CD14-positive monocyte (primary cell): Measurements from ENCODE around the gene MRPL27. TPM values are rescaled to one million over a fixed set of nuclear protein-coding genes. Genes with fewer than 3 reads are reported as not detected.

Experiments
- DNase-seq, 3 donors: peaks; one replicate each; pipeline ENCODE4 v3.0.0-alpha.2; 2011 to 2022
- H2AFZ ChIP-seq: 2 replicates; pipeline ENCODE4 v1.6.0; 2012; ENCODE audit warnings: mild to moderate bottlenecking, low read depth, low read length, inconsistent platforms; ENCODE audit not compliant: insufficient read depth, poor library complexity, severe bottlenecking
- H3K27ac ChIP-seq, 2 donors: 1 replicate in 1 of 2; 2 replicates in 1 of 2; pipeline ENCODE4 v1.5.1; 2012 to 2013; ENCODE audit warnings: low read length in 2 of 2, control low read depth in 1 of 2, inconsistent platforms in 1 of 2, low read depth in 1 of 2, mild to moderate bottlenecking in 1 of 2
- H3K27me3 ChIP-seq, 2 donors: one replicate each; pipeline versions ENCODE4 v1.6.0 to v1.6.1; 2011 to 2013; ENCODE audit warnings: low read length in 2 of 2; ENCODE audit not compliant: control insufficient read depth in 2 of 2, insufficient read depth in 2 of 2
- H3K36me3 ChIP-seq, 2 donors: replicated peaks in 1 of 2; 1 replicate in 1 of 2; 2 replicates in 1 of 2; pipeline versions ENCODE4 v1.5.1 to v1.6.1; 2012 to 2013; ENCODE audit warnings: low read length in 2 of 2, control low read depth in 1 of 2, inconsistent platforms in 1 of 2, mild to moderate bottlenecking in 1 of 2; ENCODE audit not compliant: insufficient read depth in 2 of 2, control insufficient read depth in 1 of 2
- H3K4me1 ChIP-seq, 2 donors: 1 replicate in 1 of 2; 2 replicates in 1 of 2; pipeline versions ENCODE4 v1.5.1 to v1.6.1; 2012 to 2013; ENCODE audit warnings: low read length in 2 of 2, control low read depth in 1 of 2, inconsistent platforms in 1 of 2, mild to moderate bottlenecking in 1 of 2, moderate library complexity in 1 of 2; ENCODE audit not compliant: insufficient read depth in 2 of 2, control insufficient read depth in 1 of 2
- H3K4me2 ChIP-seq: replicated peaks from 2 replicates; pipeline ENCODE3; 2012; ENCODE audit warnings: low read length, moderate library complexity, mild to moderate bottlenecking; ENCODE audit not compliant: poor library complexity, severe bottlenecking; ENCODE audit errors: extremely low read depth
- H3K4me3 ChIP-seq, 3 experiments: fragments of 200-600 bp in 1 of 3; sonication (generic) in 1 of 3; replicated peaks in 1 of 3; 1 replicate in 2 of 3; 2 replicates in 1 of 3; pipeline ENCODE4 v1.5.1; 2011 to 2013; ENCODE audit warnings: low read length in 3 of 3, mild to moderate bottlenecking in 3 of 3, control low read depth in 2 of 3, low read depth in 2 of 3, inconsistent platforms in 1 of 3, moderate library complexity in 1 of 3
- H3K79me2 ChIP-seq: 2 replicates; pipeline ENCODE4 v1.6.0; 2012; ENCODE audit warnings: mild to moderate bottlenecking, control low read depth, inconsistent platforms, low read length, moderate library complexity; ENCODE audit not compliant: insufficient read depth
- H3K9ac ChIP-seq: 2 replicates; pipeline ENCODE4 v1.6.0; 2017; ENCODE audit warnings: low read length, mild to moderate bottlenecking; ENCODE audit not compliant: insufficient read depth, poor library complexity, severe bottlenecking
- H3K9me3 ChIP-seq, 2 donors: replicated peaks in 1 of 2; 1 replicate in 1 of 2; 2 replicates in 1 of 2; pipeline versions ENCODE4 v1.5.1 to v1.6.1; 2012 to 2013; ENCODE audit warnings: low read length in 2 of 2, control low read depth in 1 of 2; ENCODE audit not compliant: control insufficient read depth in 1 of 2, insufficient read depth in 1 of 2
- H4K20me1 ChIP-seq: 2 replicates; pipeline ENCODE4 v1.6.0; 2012; ENCODE audit warnings: mild to moderate bottlenecking, low read length, control low read depth, moderate library complexity; ENCODE audit not compliant: insufficient read depth
- H3K27ac Mint-ChIP-seq, 7 donors: one replicate each; pipeline ENCODE4 v1.8.0; 2020; ENCODE audit warnings: mild to moderate bottlenecking in 7 of 7, mixed read lengths in 7 of 7, moderate library complexity in 6 of 7, inconsistent platforms in 2 of 7
- H3K27me3 Mint-ChIP-seq, 3 donors: one replicate each; pipeline ENCODE4 v1.8.0; 2021 to 2022; ENCODE audit warnings: low read depth in 3 of 3, mild to moderate bottlenecking in 3 of 3, mixed read lengths in 3 of 3, moderate library complexity in 3 of 3, inconsistent platforms in 1 of 3
- H3K36me3 Mint-ChIP-seq, 2 donors: one replicate each; pipeline ENCODE4 v1.8.0; 2020; ENCODE audit warnings: mixed read lengths in 2 of 2, inconsistent platforms in 1 of 2, mild to moderate bottlenecking in 1 of 2
- H3K4me1 Mint-ChIP-seq: one replicate; pipeline ENCODE4 v1.8.0; 2020; ENCODE audit warnings: mild to moderate bottlenecking, mixed read lengths
- H3K4me3 Mint-ChIP-seq, 2 donors: one replicate each; pipeline ENCODE4 v1.8.0; 2020; ENCODE audit warnings: mild to moderate bottlenecking in 2 of 2, mixed read lengths in 2 of 2, moderate library complexity in 1 of 2
- H3K9me3 Mint-ChIP-seq, 7 donors: one replicate each; pipeline ENCODE4 v1.8.0; 2020 to 2022; ENCODE audit warnings: mixed read lengths in 7 of 7, mild to moderate bottlenecking in 6 of 7, moderate library complexity in 6 of 7, inconsistent platforms in 2 of 7
- CTCF ChIP-seq: fragments of 200-600 bp; IDR thresholded peaks from one replicate; pipeline ENCODE4 v1.8.0; 2022; ENCODE audit warnings: antibody characterized with exemption, mild to moderate bottlenecking
- WGBS: methylation state at CpG from one replicate; pipeline ENCODE4 v1.1.5; 2013; ENCODE audit warnings: missing lambda C conversion rate; ENCODE audit not compliant: insufficient coverage; 5-methylcytosine and 5-hydroxymethylcytosine counted together
- intact Hi-C, 2 donors: fragments of 100-400 bp; cut with micrococcal nuclease; formaldehyde crosslinking; loops; one replicate each; pipeline versions ENCODE4 v1.15.0 to v1.15.1; 2023
- polyA plus RNA-seq, 3 donors: library from polyadenylated mRNA; depleted of rRNA in 1 of 3; unstranded in 2 of 3; stranded (reverse) in 1 of 3; fragments of 300-500 nt in 2 of 3; fragments of >200 nt in 1 of 3; fragmentation: Illumina TruSeq in 2 of 3; gene quantifications; 1 replicate in 2 of 3; 2 replicates in 1 of 3; pipeline ENCODE4 v1.2.3, GENCODE V29; 2012 to 2021

The MRPL27 gene
- polyA plus RNA-seq, 3 donors, result 33.2 to 82.3 (median 75.3) TPM

GRCh38 chr17:50352072-50352692 lies 20.8 kb downstream of the MRPL27 start:
- peaks cover 3% of the 10 kb centered on the region in 2 donors for H3K4me1 ChIP-seq
- H3K79me2 ChIP-seq, result peaks cover 5% of the 10 kb centered on the region
- TF ChIP-seq CTCF, result no peak
- Mint-ChIP-seq H3K4me1 (peaks cover 12% of the 10 kb centered on the region), H3K36me3 (peaks cover 38 to 44% of the 10 kb centered on the region in 2 donors), H3K27me3 (peaks cover 0 to 2% (median 1%) of the 10 kb centered on the region in 3 donors), H3K27ac (peak overlapping the region in 1 of 7 donors; percentile 5), H3K4me3 (no peak overlapping the region), H3K9me3 (no peaks in the 10 kb centered on the region)
- H3K27me3 ChIP-seq, result no peaks in the 10 kb centered on the region
- no peak overlapping the region for H3K4me3 ChIP-seq
- no peak overlapping the region for H3K27ac ChIP-seq
- H3K4me2 ChIP-seq, result no peak overlapping the region
- no peak for DNase-seq
- 97% methylated on average over 5 of the region's 6 CpGs for WGBS
- no peaks in the 10 kb centered on the region for H3K9me3 ChIP-seq
- H4K20me1 ChIP-seq, result peaks cover 13% of the 10 kb centered on the region
- no peak overlapping the region for H3K9ac ChIP-seq
- intact Hi-C loops, result no loop called here
- H2AFZ ChIP-seq, result no peak overlapping the region
- peaks cover 35 to 42% of the 10 kb centered on the region in 2 donors for H3K36me3 ChIP-seq

- intact Hi-C loops, result no loop called here
- no peaks in the 10 kb centered on the region for H3K27me3 ChIP-seq
- Mint-ChIP-seq H3K4me1 (peaks cover 19% of the 10 kb centered on the region), H3K27ac (no peak overlapping the region), H3K27me3 (peaks cover 2 to 3% (median 3%) of the 10 kb centered on the region in 3 donors), H3K9me3 (no peaks in the 10 kb centered on the region), H3K36me3 (peaks cover 24 to 30% of the 10 kb centered on the region in 2 donors), H3K4me3 (no peak overlapping the region)
- no peak overlapping the region for H3K9ac ChIP-seq
- H3K4me1 ChIP-seq, result peaks cover 11 to 12% of the 10 kb centered on the region in 2 donors
- WGBS, result 88% methylated on average over 2 of the region's 2 CpGs
- H3K4me2 ChIP-seq, result no peak overlapping the region
- H3K36me3 ChIP-seq, result peaks cover 20 to 28% of the 10 kb centered on the region in 2 donors
- H4K20me1 ChIP-seq, result peaks cover 13% of the 10 kb centered on the region
- H3K27ac ChIP-seq, result no peak overlapping the region
- no peaks in the 10 kb centered on the region for H3K9me3 ChIP-seq
- no peak overlapping the region for H3K4me3 ChIP-seq
- TF ChIP-seq CTCF, result no peak
- H2AFZ ChIP-seq, result no peak overlapping the region
- no peak for DNase-seq
- peaks cover 14% of the 10 kb centered on the region for H3K79me2 ChIP-seq
These were observed 22.3 kb downstream of the MRPL27 start for GRCh38 chr17:50350733-50351132.
